ENCODE results near the gene TESPA1. TPM values are rescaled to one million over a fixed set of nuclear protein-coding genes. Genes with fewer than 3 reads are reported as not detected.

TESPA1 gene
- total RNA-seq (2021) = not detected in 2 replicates
- not detected for Bru-seq, nascent RNA
- percentile 4 among the genes with signal in this experiment for BruChase-seq, experiment 1, labeled RNA remaining after a 2-hour chase
- BruChase-seq, experiment 2, labeled RNA remaining after a 6-hour chase = percentile 3 among the genes with signal in this experiment
- long read RNA-seq = 0 reads

GRCh38 chr12:54984658-54985376, at the start of gene TESPA1:
Gene TESPA1, minus strand, starts transcription at chr12:54984762. Its CDS starts 10,200 bp downstream, at chr12:54974562.
- no peaks in the 10 kb centered on the region for H3K36me3 ChIP-seq (ENCODE audit: low read depth)
- TF ChIP-seq CTCF (conservative IDR thresholded peaks at IDR 0.05) = no peak
- no peak for TF ChIP-seq EZH2 (IDR thresholded peaks at IDR 0.05; ENCODE audit: low read depth)
- no peaks in the 10 kb centered on the region for H4K20me1 ChIP-seq (ENCODE audit: insufficient read depth)
- intact Hi-C loops (cut with micrococcal nuclease; ENCODE audit: unreplicated experiment) = no loop called here
- no peaks in the 10 kb centered on the region for H3K79me2 ChIP-seq (ENCODE audit: low read depth)
- no TSS peak for BruUV-seq (replicated peaks)
- no peaks in the 10 kb centered on the region for H3K4me1 ChIP-seq (replicated peaks; ENCODE audit: insufficient read depth)
- ChIA-PET CTCF (interaction anchor here (1.0 kb wide), 1 partner anchor 8 kb away, joined by 3 read pairs; no protein-coding TSS in a partner anchor), POLR2A (ENCODE audit: unreplicated experiment) (no interaction called here)
- H3F3A ChIP-seq (ENCODE audit: insufficient read depth, low read depth) = no peaks in the 10 kb centered on the region
- no peak within 1 kb of the TSS for H3K27ac ChIP-seq
- H3K9me2 ChIP-seq (ENCODE audit: insufficient read depth) = no peaks in the 10 kb centered on the region
- no peak within 1 kb of the TSS for H2AFZ ChIP-seq
- H3K27me3 ChIP-seq (ENCODE audit: insufficient read depth, low read depth) = peaks cover 61% of the 10 kb centered on the region
- no peak within 1 kb of the TSS for H3K4me2 ChIP-seq
- no peaks in the 10 kb centered on the region for H3K9me3 ChIP-seq (ENCODE audit: insufficient read depth, low read depth)
- no peak for DNase-seq
- no peak within 1 kb of the TSS for H3K4me3 ChIP-seq

- Histone ChIP-seq H3K79me2 (ENCODE audit: low read depth) (no peaks in the 10 kb centered on the region), H3K4me2 (no peak overlapping the region), H3K9me2 (ENCODE audit: insufficient read depth) (no peaks in the 10 kb centered on the region), H3K9me3 (ENCODE audit: insufficient read depth, low read depth) (no peaks in the 10 kb centered on the region), H3K27me3 (ENCODE audit: insufficient read depth, low read depth) (peaks cover 52% of the 10 kb centered on the region), H2AFZ (no peak overlapping the region), H4K20me1 (ENCODE audit: insufficient read depth) (no peaks in the 10 kb centered on the region), H3F3A (ENCODE audit: insufficient read depth, low read depth) (no peaks in the 10 kb centered on the region), H3K4me1 (replicated peaks; ENCODE audit: insufficient read depth) (no peaks in the 10 kb centered on the region), H3K36me3 (ENCODE audit: low read depth) (no peaks in the 10 kb centered on the region), H3K27ac (no peak overlapping the region), H3K4me3 (no peak overlapping the region)
- intact Hi-C loops (cut with micrococcal nuclease; ENCODE audit: unreplicated experiment) = no loop called here
- TF ChIP-seq EZH2 (IDR thresholded peaks at IDR 0.05; ENCODE audit: low read depth) (no peak), CTCF (conservative IDR thresholded peaks at IDR 0.05) (no peak)
- POLR2A ChIA-PET (ENCODE audit: unreplicated experiment) = no interaction called here
- CTCF ChIA-PET = no interaction called here
- no peak for DNase-seq
- BruUV-seq (replicated peaks) = no TSS peak
Measured at GRCh38 chr12:55034218-55034617, 49.7 kb upstream of the TESPA1 start.

GRCh38 chr12:55025508-55025907, 40.9 kb upstream of the TESPA1 start:
- H3K4me1 ChIP-seq (replicated peaks; ENCODE audit: insufficient read depth) = no peaks in the 10 kb centered on the region
- H3K9me2 ChIP-seq (ENCODE audit: insufficient read depth) = no peaks in the 10 kb centered on the region
- H3F3A ChIP-seq (ENCODE audit: insufficient read depth, low read depth) = no peaks in the 10 kb centered on the region
- no peak for DNase-seq
- CTCF ChIA-PET = no interaction called here
- no peak overlapping the region for H2AFZ ChIP-seq
- no peaks in the 10 kb centered on the region for H3K9me3 ChIP-seq (ENCODE audit: insufficient read depth, low read depth)
- no peaks in the 10 kb centered on the region for H3K79me2 ChIP-seq (ENCODE audit: low read depth)
- no peak overlapping the region for H3K27ac ChIP-seq
- no peaks in the 10 kb centered on the region for H3K36me3 ChIP-seq (ENCODE audit: low read depth)
- no peak overlapping the region for H3K4me2 ChIP-seq
- BruUV-seq (replicated peaks) = no TSS peak
- intact Hi-C loops (cut with micrococcal nuclease; ENCODE audit: unreplicated experiment) = no loop called here
- H3K4me3 ChIP-seq = no peak overlapping the region
- no peaks in the 10 kb centered on the region for H4K20me1 ChIP-seq (ENCODE audit: insufficient read depth)
- POLR2A ChIA-PET (ENCODE audit: unreplicated experiment) = no interaction called here
- H3K27me3 ChIP-seq (ENCODE audit: insufficient read depth, low read depth) = 0 out of 2 replicates have a peak, but pooled peaks cover 2% of the 10 kb centered on the region
- TF ChIP-seq CTCF (conservative IDR thresholded peaks at IDR 0.05) = no peak
- TF ChIP-seq EZH2 (IDR thresholded peaks at IDR 0.05; ENCODE audit: low read depth) = no peak
